GM23338 (cell line): ENCODE measurements around the gene LRRC27. TPM values are rescaled to one million over a fixed set of nuclear protein-coding genes. Genes with fewer than 3 reads are reported as not detected.

Experiments
- ATAC-seq: fragments of 200-7000 bp; cut with Tn5 transposase; 3 replicates; pipeline ENCODE4 v1.9.1; 2020
- DNase-seq: peaks from one replicate; pipeline ENCODE4 v3.0.0-alpha.2; 2015; ENCODE audit warnings: low spot score
- H2AFZ ChIP-seq: fragments of 200-600 bp; sonication (generic); 2 replicates; pipeline ENCODE4 v1.8.0; 2016; ENCODE audit warnings: antibody characterized with exemption, mild to moderate bottlenecking, moderate library complexity
- H3F3A ChIP-seq: fragments of 200-600 bp; sonication (generic); replicated peaks from 2 replicates; pipeline ENCODE4 v1.8.0; 2017; ENCODE audit warnings: antibody characterized with exemption, mixed run types, low read depth
- H3K27ac ChIP-seq: fragments of 200-600 bp; sonication (generic); 2 replicates; pipeline ENCODE4 v1.6.1; 2016; ENCODE audit warnings: low read depth
- H3K27me3 ChIP-seq: fragments of 200-600 bp; sonication (generic); 2 replicates; pipeline ENCODE4 v1.8.0; 2016; ENCODE audit warnings: mild to moderate bottlenecking, mixed run types, moderate library complexity; ENCODE audit not compliant: insufficient read depth
- H3K36me3 ChIP-seq: fragments of 200-600 bp; sonication (generic); 2 replicates; pipeline ENCODE4 v1.8.0; 2016; ENCODE audit warnings: mild to moderate bottlenecking; ENCODE audit not compliant: insufficient read depth
- H3K4me1 ChIP-seq: fragments of 200-600 bp; sonication (generic); 2 replicates; pipeline ENCODE4 v1.8.0; 2016; ENCODE audit warnings: mild to moderate bottlenecking, moderate library complexity; ENCODE audit not compliant: insufficient read depth
- H3K4me2 ChIP-seq: fragments of 200-600 bp; sonication (generic); 2 replicates; pipeline ENCODE4 v1.7.1; 2017; ENCODE audit warnings: mixed run types
- H3K4me3 ChIP-seq: fragments of 200-600 bp; sonication (generic); 2 replicates; pipeline ENCODE4 v1.6.1; 2016; ENCODE audit warnings: mixed run types
- H3K79me2 ChIP-seq: fragments of 200-600 bp; sonication (generic); replicated peaks from 2 replicates; pipeline ENCODE4 v1.8.0; 2017; ENCODE audit warnings: mild to moderate bottlenecking; ENCODE audit not compliant: insufficient read depth
- H3K9me2 ChIP-seq: fragments of 200-600 bp; sonication (generic); 2 replicates; pipeline ENCODE4 v1.8.0; 2017; ENCODE audit not compliant: insufficient read depth
- H4K20me1 ChIP-seq: fragments of 200-600 bp; sonication (generic); replicated peaks from 2 replicates; pipeline ENCODE4 v1.8.0; 2017; ENCODE audit warnings: mild to moderate bottlenecking; ENCODE audit not compliant: insufficient read depth
- H3K27ac Mint-ChIP-seq: 2 replicates; pipeline ENCODE4 v1.8.0; 2020; ENCODE audit warnings: inconsistent platforms, mild to moderate bottlenecking, moderate library complexity, mixed read lengths
- H3K27me3 Mint-ChIP-seq: 3 replicates; pipeline ENCODE4 v1.8.0; 2022; ENCODE audit warnings: low read depth, mild to moderate bottlenecking, moderate library complexity, mixed read lengths, inconsistent platforms; ENCODE audit not compliant: insufficient read depth, poor library complexity
- H3K36me3 Mint-ChIP-seq: 3 replicates; pipeline ENCODE4 v1.8.0; 2021; ENCODE audit warnings: low read depth, mild to moderate bottlenecking, inconsistent platforms, moderate library complexity, mixed read lengths
- H3K4me1 Mint-ChIP-seq: 3 replicates; pipeline ENCODE4 v1.8.0; 2020; ENCODE audit warnings: mild to moderate bottlenecking, inconsistent platforms, mixed read lengths
- H3K4me3 Mint-ChIP-seq: 3 replicates; pipeline ENCODE4 v1.8.0; 2021; ENCODE audit warnings: moderate library complexity, mild to moderate bottlenecking, inconsistent platforms, mixed read lengths
- H3K9me3 Mint-ChIP-seq: 3 replicates; pipeline ENCODE4 v1.8.0; 2020; ENCODE audit warnings: moderate library complexity, mild to moderate bottlenecking, inconsistent platforms, mixed read lengths
- CREB1 ChIP-seq: fragments of 250-450 bp; sonication (Bioruptor Pico); IDR thresholded peaks from 2 replicates; pipeline ENCODE4 v1.5.0; 2020; ENCODE audit warnings: low read depth, mild to moderate bottlenecking, moderate library complexity
- CTCF ChIP-seq, 2 experiments: fragments of 200-600 bp in 1 of 2; sonication (generic) in 1 of 2; conservative IDR thresholded peaks; 2 replicates each; pipeline versions ENCODE4 v1.5.1 to v1.6.1; 2016 to 2017; ENCODE audit warnings: antibody characterized with exemption in 2 of 2, low read depth in 2 of 2, mild to moderate bottlenecking in 2 of 2, moderate library complexity in 1 of 2
- ETS1 ChIP-seq: IDR thresholded peaks from 2 replicates; pipeline ENCODE4 v1.6.1; 2016; ENCODE audit warnings: antibody characterized with exemption
- EZH2 ChIP-seq: fragments of 200-600 bp; sonication (generic); IDR thresholded peaks from one replicate; pipeline ENCODE4 v1.8.0; 2017; ENCODE audit warnings: antibody characterized with exemption, mild to moderate bottlenecking, low read depth; ENCODE audit not compliant: unreplicated experiment
- EZH2phosphoT487 ChIP-seq: fragments of 200-600 bp; sonication (generic); IDR thresholded peaks from one replicate; pipeline ENCODE4 v1.8.1; 2018; ENCODE audit warnings: antibody characterized with exemption; ENCODE audit not compliant: unreplicated experiment
- JUNB ChIP-seq: IDR thresholded peaks from one replicate; pipeline ENCODE4 v1.6.1; 2016; ENCODE audit warnings: antibody characterized with exemption; ENCODE audit not compliant: unreplicated experiment
- NANOG ChIP-seq: IDR thresholded peaks from 2 replicates; pipeline ENCODE4 v1.6.1; 2016; ENCODE audit warnings: antibody characterized with exemption, borderline replicate concordance
- POLR2AphosphoS5 ChIP-seq: IDR thresholded peaks from 2 replicates; pipeline ENCODE4 v1.6.1; 2016; ENCODE audit warnings: antibody characterized with exemption, low read depth
- REST ChIP-seq: IDR thresholded peaks from one replicate; pipeline ENCODE4 v1.6.1; 2018; ENCODE audit warnings: antibody characterized with exemption; ENCODE audit not compliant: unreplicated experiment
- STAT1 ChIP-seq: IDR thresholded peaks from one replicate; pipeline ENCODE4 v1.6.1; 2016; ENCODE audit warnings: antibody characterized with exemption; ENCODE audit not compliant: unreplicated experiment
- ZNF114 ChIP-seq: fragments of 250-450 bp; sonication (Bioruptor Pico); IDR thresholded peaks from 2 replicates; pipeline ENCODE4 v1.5.0; 2020; ENCODE audit warnings: mild to moderate bottlenecking, moderate library complexity
- ZNF331 ChIP-seq: fragments of 250-450 bp; sonication (Bioruptor Pico); IDR thresholded peaks from 2 replicates; pipeline ENCODE4 v1.5.0; 2020; ENCODE audit warnings: low read depth, mild to moderate bottlenecking, moderate library complexity
- ZNF462 ChIP-seq: fragments of 250-450 bp; sonication (Bioruptor Pico); IDR thresholded peaks from 2 replicates; pipeline ENCODE4 v1.5.0; 2020; ENCODE audit warnings: mild to moderate bottlenecking, moderate library complexity
- polyA plus RNA-seq: library from polyadenylated mRNA; unstranded; fragments of >200 nt; fragmentation: Nextera tagmentation; extraction: Ambion mirVana; gene quantifications from 2 replicates; pipeline ENCODE4 v1.2.1, GENCODE V29; 2016
- total RNA-seq: library from RNA; depleted of rRNA; stranded (reverse); fragments of >200 nt; shearing (Covaris generic); gene quantifications from 2 replicates; pipeline ENCODE4 v1.2.3, GENCODE V29; 2014

The LRRC27 gene
- total and polyA plus RNA-seq, 2 experiments from 2014 or later, result 2.9 to 3.5 TPM

GRCh38 chr10:132290631-132291030 is 41.4 kb upstream of the LRRC27 start:
- Histone ChIP-seq H3K79me2 (no peaks in the 10 kb centered on the region), H2AFZ (no peak overlapping the region), H3K9me2 (no peaks in the 10 kb centered on the region), H3K36me3 (no peaks in the 10 kb centered on the region), H3K27ac (no peak overlapping the region), H3K4me2 (no peak overlapping the region), H3F3A (no peaks in the 10 kb centered on the region), H3K4me1 (no peaks in the 10 kb centered on the region), H4K20me1 (no peaks in the 10 kb centered on the region), H3K4me3 (no peak overlapping the region), H3K27me3 (no peaks in the 10 kb centered on the region)
- ATAC-seq, result no peak
- no peak for TF ChIP-seq EZH2
- TF ChIP-seq ZNF462 (CRISPR knock-in tag), result no peak
- no peak for TF ChIP-seq NANOG
- TF ChIP-seq EZH2phosphoT487, result no peak
- no peak for TF ChIP-seq JUNB
- TF ChIP-seq STAT1, result no peak
- no peak for TF ChIP-seq POLR2AphosphoS5
- TF ChIP-seq CTCF (conservative IDR thresholded peaks at IDR 0.05; ENCODE audit: low read depth in 2 of 2), result no peak
- no peak for TF ChIP-seq REST
- no peak for TF ChIP-seq ZNF114
- TF ChIP-seq ZNF331, result no peak
- TF ChIP-seq CREB1 (CRISPR knock-in tag), result no peak
- no peak for TF ChIP-seq ETS1
- no peak for DNase-seq
- Mint-ChIP-seq H3K9me3 (no peaks in the 10 kb centered on the region), H3K4me3 (no peak overlapping the region), H3K4me1 (peaks cover 11% of the 10 kb centered on the region), H3K27me3 (peaks cover 14% of the 10 kb centered on the region), H3K36me3 (no peaks in the 10 kb centered on the region; the same call in 2 of the 3 replicates), H3K27ac (no peak overlapping the region)
